Cortex of kidney (tissue), 1 donor: ENCODE measurements around the gene TSC22D3.
A peak's percentile ranks its signal among the peaks of the same experiment; 100 is the strongest.
"Not testable (repeated sequence)": the region's sequence is repeated elsewhere in the genome, so short reads cannot be mapped to it uniquely, and the experiment has no call there.

ENCODE experiments used
- DNase-seq: peaks from one replicate; lab custom pipeline; 2025; lab: John Stamatoyannopoulos, UW

TSC22D3 gene

GRCh38 chrX:107682256-107682655 lies 93.3 kb downstream of the TSC22D3 start:
- no peak for DNase-seq

GRCh38 chrX:107678957-107679740 lies 96.4 kb downstream of the TSC22D3 start:
- DNase-seq: no peak

- peak; percentile 1 for DNase-seq
These were observed 97.7 kb downstream of the TSC22D3 start for GRCh38 chrX:107677909-107678308.

GRCh38 chrX:107677501-107677901 lies 98.1 kb downstream of the TSC22D3 start:
- no peak for DNase-seq

GRCh38 chrX:107676559-107677378 lies 98.8 kb downstream of the TSC22D3 start:
- peak; percentile 10 for DNase-seq

GRCh38 chrX:107675823-107676555 lies 99.6 kb downstream of the TSC22D3 start:
- DNase-seq: no peak

- DNase-seq: no peak
These were observed 100.3 kb downstream of the TSC22D3 start for GRCh38 chrX:107675365-107675654.

- no peak for DNase-seq
These were observed 100.9 kb downstream of the TSC22D3 start for GRCh38 chrX:107674480-107675364.

- no peak for DNase-seq
These were observed 101.6 kb downstream of the TSC22D3 start for GRCh38 chrX:107673933-107674479.

- DNase-seq: no peak
These were observed 102.2 kb downstream of the TSC22D3 start for GRCh38 chrX:107673431-107673830.

- no peak for DNase-seq
These were observed 102.6 kb downstream of the TSC22D3 start for GRCh38 chrX:107672955-107673378.

GRCh38 chrX:107671256-107671655 lies 104.3 kb downstream of the TSC22D3 start:
- not testable (repeated sequence) for DNase-seq

GRCh38 chrX:107669885-107670628 lies 105.5 kb downstream of the TSC22D3 start:
- no peak for DNase-seq

GRCh38 chrX:107669261-107669660 lies 106.3 kb downstream of the TSC22D3 start:
- DNase-seq: no peak

- DNase-seq: not testable (repeated sequence)
These were observed 106.9 kb downstream of the TSC22D3 start for GRCh38 chrX:107668710-107669109.

- DNase-seq: no peak
These were observed 108.2 kb downstream of the TSC22D3 start for GRCh38 chrX:107667426-107667825.

- DNase-seq: no peak
These were observed 108.7 kb downstream of the TSC22D3 start for GRCh38 chrX:107666931-107667330.
